HG03565 (cell line): ENCODE data around the gene NFAM1.

ENCODE experiments used
- ATAC-seq: cut with Tn5 transposase; IDR thresholded peaks from one replicate; pipeline ENCODE4 v1.9.1; 2021; ENCODE audit warnings: mild to moderate bottlenecking, moderate library complexity; ENCODE audit not compliant: unreplicated experiment

The NFAM1 gene

DNA sequence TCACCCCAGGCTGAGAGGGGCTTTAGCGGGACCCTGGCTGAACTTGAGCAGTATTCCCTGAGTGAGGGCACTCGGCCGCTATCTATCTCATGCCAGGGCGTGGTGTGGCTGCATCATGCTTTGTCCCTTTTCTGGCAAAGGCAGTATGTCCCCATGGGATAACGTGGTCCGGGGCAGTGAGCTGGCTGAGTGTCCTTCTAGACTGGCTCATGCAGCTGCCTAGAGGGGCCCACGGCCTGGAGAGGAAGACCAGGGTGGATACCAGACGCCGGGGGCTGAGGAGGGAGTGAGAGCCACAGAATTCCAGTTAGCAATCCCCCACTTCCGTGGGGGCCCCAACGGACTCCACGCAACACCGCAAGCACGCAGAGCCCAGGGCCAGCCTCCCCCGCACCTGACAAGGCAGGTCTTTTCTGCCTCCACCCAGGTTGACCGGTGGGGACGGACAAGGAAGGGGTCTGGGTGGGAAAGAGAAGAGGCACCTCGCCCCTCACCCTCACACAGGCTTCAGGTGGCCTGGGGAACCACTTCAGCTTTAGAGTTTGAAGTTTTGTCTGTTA, 15.5 kb downstream of the NFAM1 start:
- no peak for ATAC-seq

DNA sequence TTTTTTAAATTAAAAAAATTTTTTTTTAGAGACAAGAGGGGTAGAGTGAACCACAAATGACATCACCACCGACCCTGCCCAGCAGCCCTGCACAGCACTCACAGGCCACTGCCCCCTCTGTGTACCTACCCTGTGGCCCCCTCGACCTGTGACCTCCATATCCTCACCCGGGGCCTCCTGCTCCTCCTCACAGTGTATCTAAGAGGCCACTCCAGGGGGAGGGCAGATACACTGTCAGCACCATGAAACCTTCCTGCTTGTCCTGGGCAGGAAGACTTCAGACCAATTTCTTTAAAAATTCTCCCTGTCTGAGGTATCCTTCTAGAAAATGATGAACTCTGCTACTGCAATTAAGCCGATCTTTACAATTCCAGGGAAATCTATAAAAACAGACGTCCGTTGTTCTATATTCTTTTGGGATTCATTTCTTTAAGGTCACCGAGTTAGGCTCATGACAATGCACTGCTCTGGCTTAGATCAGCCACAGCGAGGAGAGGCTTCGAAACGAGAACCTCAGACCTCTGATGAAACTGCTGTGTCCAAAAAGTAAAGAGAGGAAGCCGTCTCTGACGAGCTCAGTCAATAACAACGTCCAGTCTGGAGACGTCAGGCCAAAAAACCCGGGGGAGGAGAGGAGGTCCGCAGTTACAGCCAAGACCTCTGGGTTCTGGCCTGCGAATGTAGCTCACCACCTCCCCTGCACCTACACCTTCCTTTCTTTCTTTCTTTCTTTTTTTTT, 17.5 kb downstream of the NFAM1 start:
- ATAC-seq: no peak

DNA sequence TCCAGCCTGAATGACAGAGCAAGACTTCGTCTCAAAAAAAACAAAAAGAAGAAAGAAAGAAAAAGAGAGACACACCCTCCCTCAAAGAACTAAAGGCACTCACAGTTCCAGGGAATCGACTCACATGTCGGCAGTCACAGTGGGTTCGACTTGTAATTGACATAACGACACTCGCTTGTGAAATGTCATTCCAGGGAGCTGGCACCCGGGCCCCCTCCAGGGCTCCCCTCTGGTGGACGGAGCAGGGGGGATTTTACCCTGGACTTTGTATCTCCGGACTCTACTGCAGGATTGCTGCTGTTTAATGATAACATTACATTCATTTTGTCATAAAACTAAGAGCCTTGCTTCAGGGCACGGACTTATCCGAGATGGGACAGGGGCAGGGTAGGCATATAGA, 18.2 kb downstream of the NFAM1 start:
- ATAC-seq: no peak

DNA sequence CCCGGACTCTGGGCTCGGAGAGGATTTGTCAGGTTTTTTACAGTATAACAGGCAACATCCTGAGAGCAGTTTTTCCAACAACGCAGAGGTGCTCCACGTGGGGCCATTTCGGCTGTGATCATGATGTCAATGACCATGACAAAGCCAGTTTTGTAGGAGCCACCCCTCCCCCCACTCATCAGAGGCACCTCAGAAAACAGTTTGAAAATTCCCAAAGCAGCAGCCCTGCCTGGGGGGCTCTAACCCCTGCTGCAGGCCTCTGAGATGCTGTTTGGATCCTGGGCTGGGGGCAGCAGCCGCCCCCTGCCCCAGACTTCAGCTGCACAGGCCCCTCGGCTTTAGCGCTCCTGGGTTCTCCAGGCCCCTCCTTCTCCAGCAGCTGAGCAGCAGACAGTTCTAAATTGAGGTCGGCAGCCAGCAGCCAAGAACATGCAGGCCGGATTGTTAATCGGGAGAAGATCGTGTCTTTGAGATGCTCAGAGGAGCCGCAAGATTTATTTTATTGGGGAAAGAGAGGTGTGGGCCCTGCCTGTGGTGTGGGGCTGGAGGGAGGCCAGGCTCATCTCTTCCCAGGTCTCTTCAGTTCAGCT, 19.4 kb downstream of the NFAM1 start:
- ATAC-seq: no peak

DNA sequence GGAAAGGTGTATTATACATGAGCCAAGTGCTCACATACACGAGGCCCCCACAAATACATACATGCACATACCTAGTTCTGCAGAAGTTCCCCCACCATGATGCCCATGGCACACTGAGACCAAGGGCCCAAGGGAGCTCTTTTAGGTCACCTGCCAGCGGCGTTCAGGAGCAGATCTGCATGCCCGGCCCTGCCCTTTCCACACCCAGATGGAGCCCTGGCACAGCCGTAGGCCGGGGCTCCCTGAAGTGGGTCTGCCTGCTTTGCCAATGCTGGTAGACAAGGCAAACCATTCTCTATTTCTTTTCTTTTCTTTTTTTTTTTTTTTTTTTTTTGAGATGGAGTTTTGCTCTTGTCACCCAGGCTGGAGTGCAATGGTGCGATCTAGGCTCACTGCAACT, 21.5 kb downstream of the NFAM1 start:
- no peak for ATAC-seq

DNA sequence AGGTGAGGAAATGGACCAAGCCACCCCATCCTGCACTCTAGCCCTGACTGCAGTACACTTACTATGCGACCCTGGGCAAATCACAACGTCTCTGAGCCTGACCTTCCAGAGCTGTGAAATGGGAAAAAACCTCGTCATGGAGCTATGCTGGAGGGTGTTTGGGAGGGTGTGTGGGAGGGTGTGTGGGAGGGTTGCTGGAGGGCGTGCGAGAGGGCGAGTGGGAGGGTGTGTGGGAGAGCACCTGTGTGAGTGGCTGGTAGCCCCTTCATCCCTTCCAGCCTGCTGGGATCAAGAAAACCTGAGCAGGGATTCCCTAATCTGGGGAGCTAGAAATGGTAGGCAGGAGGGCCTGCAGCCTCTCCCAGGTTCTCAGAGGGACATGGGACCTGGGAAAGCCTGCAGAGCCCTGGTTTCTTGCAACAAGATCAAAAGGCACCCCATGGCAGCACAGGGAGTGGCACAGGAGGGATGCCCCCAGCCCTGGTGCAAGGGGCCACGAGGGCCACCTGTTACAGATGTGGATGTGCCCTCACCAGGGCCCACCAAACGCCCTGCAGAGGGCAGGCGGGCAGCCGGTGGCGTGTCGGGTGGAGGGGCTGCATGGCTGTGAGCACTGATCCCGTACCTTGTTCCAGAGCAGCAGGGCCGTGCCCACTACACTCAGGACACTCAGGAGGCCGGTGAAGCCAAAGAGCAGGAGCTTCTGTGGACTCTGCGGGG, 23.2 kb downstream of the NFAM1 start:
- ATAC-seq: no peak

DNA sequence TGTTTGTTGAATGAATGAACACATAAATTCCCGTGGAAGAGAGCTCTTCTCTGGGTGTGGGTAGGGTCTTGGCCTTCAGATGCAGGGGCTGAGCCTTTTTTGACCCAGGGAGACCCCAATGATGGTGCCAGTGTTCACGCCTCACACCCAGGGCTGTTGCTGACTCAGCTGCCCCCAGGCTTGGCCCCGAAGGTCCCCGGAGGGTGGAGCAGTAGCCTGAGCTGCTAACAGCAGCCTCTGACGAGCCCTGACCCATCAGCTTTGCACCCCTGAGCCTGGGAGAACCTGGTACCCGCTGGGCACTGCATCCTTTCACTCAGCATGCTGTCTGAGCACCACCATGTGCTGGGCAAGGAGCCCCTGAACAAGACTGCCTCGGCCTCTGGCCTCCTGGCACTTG, 23.9 kb downstream of the NFAM1 start:
- no peak for ATAC-seq

DNA sequence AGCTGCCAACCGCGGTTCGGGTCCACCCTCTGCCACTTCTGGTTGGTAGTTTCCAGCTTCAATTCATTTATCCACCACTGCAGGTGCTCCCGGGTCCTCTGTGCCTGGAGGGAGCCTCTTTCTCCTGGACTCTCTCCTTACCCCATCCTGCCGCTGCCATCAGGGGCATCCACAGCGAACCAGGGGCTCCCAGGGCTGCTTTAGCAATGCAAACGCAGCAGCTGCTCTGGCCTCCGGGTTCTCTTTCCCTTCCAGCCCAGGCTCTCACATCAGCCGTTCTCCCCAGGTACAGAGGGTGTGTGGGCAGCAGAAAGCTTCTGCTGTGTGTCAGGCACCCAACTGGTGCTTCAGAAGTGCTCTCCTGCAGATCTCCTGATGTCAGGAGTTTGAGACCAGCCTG, 27.9 kb downstream of the NFAM1 start:
- ATAC-seq: no peak

DNA sequence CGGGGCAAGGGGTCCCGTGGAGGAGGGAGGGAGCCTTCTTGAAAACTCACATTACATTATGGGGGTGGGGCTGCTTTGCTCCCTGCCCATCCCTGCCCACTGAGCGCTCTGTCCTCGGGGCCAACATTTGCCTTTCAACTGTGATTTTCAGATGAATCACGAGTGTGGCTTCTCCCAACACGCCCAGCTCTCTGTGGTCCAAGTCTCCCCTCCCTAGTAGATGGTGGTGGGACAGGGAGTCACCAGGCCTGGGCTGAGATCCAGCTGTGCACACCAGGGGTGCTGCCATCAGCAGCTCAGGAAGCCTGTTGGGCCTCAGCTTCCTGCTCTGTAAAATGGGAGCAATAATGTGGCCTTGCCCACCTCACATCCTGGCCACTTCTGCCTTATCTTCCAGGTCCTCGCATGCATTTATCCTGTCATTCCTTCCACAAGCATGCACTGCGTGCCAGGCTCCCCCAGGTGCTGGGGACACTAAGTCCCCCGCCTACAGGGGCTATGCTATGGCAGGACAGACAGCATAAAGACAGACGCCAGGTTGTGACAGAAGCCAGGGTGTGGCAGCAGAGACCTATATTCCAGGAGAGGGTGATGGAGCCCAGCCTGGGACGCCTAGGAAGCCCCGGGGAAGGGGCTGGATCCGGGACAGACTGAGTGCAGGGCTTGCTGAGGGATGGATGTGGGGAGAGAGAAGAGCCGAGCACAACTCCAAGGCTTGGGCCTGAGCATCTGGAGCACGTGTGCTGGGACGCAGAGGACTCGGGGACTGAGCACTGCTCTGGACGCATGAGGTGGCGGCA, 30.5 kb downstream of the NFAM1 start:
- ATAC-seq: no peak

DNA sequence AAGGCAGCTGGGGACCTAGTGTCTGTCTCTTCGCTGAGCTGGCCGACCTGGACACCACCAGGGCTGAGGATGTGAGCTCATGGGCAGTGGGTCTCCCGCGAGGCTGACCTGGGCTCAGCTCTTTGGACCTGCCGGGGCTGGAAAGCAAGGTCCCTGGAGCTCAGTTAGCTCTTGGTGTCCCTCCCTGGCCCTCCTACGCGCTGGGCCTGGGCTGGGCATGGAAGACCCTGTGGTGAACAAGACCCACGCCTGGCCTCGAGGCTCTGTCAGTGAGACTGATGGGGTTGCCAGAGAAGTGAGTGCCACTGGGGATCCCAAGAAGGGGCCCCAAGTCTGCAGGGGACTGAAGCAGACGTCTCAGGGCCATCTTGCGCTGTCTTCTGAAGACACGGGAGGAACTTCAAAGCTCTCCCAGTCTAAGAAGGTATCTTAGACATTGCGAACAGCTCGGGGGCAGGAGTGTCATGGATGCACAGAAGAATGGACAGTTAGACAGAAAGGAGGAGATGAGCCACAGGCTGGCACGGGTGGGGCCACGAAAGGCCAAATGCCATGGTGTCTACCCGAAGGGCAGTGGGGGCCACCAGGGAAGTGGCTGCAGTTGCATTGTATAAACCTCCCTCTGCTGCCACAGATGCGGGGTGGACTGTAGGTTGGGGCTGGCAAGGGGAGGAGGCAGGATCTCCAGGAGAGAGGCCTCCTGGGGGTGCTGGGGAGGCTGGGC, 31.2 kb downstream of the NFAM1 start:
- no peak for ATAC-seq

DNA sequence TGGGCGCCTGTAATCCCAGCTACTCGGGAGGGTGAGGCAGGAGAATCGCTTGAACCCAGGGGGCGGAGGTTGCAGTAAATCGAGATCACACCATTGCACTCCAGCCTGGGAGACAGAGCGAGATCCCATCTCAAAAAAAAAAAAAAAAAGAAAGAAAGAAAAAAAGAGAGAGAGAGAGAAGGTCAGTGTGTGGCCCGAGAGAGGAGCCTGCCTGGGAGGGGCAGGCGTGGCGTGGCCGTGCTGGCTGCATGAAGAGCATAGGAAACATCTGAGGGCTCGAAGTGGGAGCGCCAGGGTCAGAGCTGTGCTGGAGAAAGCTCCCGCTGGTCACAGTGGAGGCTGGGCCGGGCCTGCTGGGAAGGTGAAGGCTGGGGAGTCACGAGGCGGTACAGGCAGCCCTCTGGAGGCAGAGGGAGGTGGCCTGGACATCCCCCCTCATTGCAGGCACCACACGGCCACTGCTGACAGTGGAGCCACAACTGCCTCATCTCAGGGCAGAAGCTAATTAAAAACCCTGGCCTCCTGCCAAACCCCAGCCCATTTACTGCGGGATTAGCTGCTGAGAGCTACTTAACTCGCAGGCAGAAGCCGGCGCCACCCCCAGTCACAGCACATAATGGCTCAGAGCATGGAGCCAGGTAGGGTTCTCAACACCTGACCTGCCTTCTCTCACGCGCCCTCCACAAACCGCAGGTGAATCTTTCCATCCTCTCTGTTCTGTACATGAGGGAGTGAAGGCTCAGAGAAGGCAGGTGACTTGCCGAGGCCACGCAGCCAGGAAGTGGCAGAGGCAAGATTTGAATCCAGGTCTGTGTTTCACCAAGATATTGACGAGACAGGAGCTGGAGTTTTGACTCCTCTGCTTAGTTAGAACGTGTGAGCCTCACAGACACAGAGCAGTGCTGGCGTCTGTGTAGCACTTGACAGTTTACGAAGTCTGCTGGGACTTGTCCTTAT, 32.6 kb downstream of the NFAM1 start:
- ATAC-seq: no peak

DNA sequence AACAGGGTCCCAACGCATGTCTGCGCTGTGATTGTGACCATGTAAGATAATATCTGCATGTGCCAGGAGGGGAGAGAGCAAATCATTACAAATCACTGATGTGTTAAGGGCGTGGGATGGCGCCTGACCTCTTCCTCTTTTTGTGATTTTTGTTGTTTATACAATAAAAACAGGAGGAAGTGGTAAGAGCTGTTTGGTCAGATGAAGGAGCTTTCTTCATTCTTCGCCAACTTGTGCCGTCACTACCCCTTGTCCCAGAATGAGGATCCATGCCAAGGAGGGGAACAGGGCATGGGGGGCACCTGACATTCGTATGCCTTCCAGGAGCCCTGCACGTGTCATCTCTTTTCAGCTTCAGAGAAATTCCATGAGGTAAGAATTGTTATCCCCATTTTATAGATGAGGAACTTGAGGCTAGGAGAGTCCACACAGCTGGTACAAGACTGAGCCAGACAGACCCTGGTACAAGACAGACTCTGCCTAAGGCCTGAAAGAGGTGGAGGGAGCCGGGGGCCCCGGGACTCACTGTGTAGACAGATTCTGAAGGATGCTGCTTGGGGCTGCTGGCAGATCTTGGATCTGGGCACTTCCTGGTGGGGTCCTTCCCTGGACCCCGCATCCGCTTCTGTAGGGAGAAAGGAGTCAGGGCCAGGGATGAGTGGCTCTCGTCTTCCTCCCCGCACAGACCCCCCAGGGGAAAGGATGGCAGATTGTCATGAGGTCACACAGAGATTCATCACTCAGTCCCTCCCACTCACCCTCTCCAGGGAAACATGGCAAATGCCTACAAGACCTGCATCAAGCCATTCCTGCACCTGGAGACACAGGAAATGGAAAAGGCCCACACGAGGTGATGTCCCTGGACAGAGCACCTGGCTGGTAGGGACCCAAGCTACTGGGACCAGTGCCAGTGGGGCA, 34.6 kb downstream of the NFAM1 start:
- ATAC-seq: no peak

DNA sequence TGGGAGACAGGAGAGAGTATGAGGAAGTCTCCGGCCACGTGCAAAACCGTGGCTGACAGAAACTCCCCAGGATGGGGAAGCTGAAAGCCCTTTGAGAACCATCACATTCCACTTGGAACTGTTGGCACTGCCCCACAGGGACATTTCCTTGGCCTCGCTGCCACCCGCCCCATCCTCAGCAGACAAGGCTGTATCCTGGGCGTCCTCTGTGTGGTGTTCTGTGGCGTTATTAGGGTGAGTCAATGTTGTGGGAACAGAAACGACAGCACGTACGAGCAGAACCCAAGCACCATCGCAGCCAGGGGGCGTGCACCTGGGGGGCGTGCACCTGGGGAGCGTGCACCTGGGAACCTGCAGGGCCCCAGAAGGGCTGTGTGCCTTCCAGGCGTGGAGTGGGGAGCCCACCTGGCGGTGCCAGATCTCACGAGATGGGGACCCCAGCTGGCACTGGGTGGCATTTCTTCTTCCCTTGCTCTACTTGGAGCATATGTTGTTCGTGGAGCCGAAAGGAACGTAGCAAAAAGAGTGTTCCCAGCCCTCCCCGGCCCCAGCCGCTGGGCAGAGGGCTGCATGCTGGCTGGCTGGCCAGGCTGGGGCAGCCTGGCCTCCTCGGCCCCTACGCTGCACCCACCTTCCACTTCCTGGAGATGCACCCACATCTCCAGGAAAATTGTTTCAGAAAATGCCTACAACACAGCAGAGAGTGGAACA, 35.4 kb downstream of the NFAM1 start:
- ATAC-seq: no peak

DNA sequence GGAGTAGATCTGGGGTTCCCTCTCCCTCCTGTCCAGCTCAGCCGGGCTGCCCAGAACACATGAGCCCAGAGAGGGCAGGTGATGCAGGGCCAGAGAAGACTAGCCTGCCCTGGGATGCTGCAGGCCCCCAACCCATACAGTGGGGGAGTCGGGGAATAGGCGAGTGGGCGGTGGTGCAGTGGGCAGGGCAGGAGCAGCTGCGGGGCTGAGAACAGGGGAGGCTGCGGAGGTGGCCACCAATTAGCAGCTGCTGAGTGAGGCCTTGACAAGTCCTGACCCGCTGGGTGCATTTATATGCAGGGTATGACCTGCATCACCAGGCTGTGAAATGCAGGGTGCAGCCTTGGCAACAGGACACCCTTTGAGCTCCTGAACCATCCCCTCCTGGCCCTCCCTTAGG, 43.1 kb downstream of the NFAM1 start:
- ATAC-seq: no peak

DNA sequence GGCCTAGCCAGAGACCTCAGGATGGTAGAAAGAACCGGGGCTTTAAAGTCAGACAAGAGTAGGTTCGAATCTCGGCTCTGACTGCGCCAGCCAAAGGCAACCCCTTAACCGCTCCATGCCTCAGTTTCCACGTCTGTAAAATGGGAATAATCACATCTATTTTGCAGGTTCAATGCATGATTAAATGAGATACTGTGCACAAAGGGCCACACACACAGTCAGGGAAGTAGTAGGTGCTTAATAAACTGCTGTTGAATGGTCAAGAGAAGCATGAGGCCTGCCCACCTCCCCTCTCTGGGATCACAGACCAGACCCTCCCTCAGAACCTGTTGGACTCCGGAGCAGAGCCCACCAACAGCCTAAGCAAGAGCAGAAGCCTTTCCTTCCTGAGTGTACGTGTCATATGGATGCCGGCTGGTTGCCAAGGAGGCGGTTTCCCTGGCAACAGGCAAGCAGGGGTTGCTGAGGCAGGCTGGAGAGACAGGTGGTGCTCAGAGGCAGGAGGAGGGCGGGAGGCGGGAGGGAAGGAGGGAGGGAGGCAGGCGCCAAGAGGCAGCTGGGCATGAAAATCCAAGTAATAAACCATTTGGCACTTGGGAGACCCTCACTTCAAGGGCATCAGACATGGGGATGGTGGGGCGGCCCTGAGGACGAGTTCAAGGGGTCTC, 43.9 kb downstream of the NFAM1 start:
- ATAC-seq: no peak

DNA sequence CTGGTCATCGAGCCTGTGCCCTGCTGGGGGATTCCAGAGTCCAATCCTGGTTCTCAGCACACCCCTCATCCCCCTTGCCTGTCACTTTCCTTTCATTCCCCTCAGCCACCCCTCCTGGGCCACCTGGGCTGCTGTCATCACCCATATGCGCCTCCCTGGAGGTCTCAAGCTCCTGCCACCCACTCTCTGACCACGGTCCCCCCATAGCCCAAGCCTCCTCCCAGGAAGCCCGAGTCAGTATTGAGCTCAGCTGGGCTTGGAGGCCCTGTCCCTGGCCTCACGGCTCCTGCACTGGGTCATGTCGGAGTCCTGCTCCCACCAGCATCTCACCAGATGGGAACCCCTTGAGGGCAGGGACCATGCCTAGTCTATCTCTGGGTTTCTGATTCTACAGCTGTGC, 44.6 kb downstream of the NFAM1 start:
- ATAC-seq: no peak

DNA sequence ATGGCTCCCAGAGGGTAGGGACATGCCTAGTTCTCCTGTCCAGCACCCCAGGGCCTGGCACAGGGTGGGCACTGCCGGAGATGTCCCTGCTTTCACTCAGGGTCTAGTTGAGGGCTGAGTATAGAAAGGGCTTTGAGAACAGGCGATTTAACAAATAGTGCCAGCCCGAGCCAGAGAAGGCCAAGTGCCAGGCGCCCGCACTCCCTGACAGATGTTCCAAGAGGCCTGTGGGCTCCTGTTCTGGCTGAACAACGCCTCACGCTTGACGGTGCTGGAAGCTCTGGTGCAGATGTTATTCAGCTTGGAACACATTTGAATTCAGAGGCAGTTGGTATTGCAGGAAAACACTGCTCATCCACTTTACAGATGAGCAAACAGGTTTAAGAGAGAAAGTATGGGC, 46.5 kb downstream of the NFAM1 start:
- ATAC-seq: no peak
